ENCODE measurements around the gene DNAJC13.

GRCh38 chr3:132443421-132443820, 26.1 kb downstream of the DNAJC13 start:
- no peak for TF ChIP-seq POLR2A (IDR thresholded peaks at IDR 0.05)
- TF ChIP-seq CTCF (IDR thresholded peaks at IDR 0.05), result no peak
- TF ChIP-seq POLR2AphosphoS5 (IDR thresholded peaks at IDR 0.05), result no peak
- no peak for TF ChIP-seq EP300 (IDR thresholded peaks at IDR 0.05)
